Glutamatergic neuron (in vitro differentiated cells): Measurements from ENCODE around the gene LMO7. TPM values are rescaled to one million over a fixed set of nuclear protein-coding genes. Genes with fewer than 3 reads are reported as not detected.
"Not testable (repeated sequence)": the region's sequence is repeated elsewhere in the genome, so short reads cannot be mapped to it uniquely, and the experiment has no call there.

Source experiments
- DNase-seq: peaks from one replicate; pipeline ENCODE4 v3.0.0; 2022
- H3K27ac Mint-ChIP-seq: one replicate; pipeline ENCODE4 v1.8.0; 2020; ENCODE audit warnings: mild to moderate bottlenecking, mixed read lengths, inconsistent platforms; ENCODE audit not compliant: unreplicated experiment
- H3K27me3 Mint-ChIP-seq: one replicate; pipeline ENCODE4 v1.8.0; 2020; ENCODE audit warnings: mild to moderate bottlenecking, moderate library complexity, mixed read lengths, inconsistent platforms; ENCODE audit not compliant: unreplicated experiment
- H3K36me3 Mint-ChIP-seq: one replicate; pipeline ENCODE4 v1.8.0; 2020; ENCODE audit warnings: mild to moderate bottlenecking, mixed read lengths, inconsistent platforms; ENCODE audit not compliant: unreplicated experiment
- H3K4me1 Mint-ChIP-seq: one replicate; pipeline ENCODE4 v1.8.0; 2020; ENCODE audit warnings: mild to moderate bottlenecking, low read depth, mixed read lengths, inconsistent platforms; ENCODE audit not compliant: unreplicated experiment
- H3K4me3 Mint-ChIP-seq: one replicate; pipeline ENCODE4 v1.8.0; 2020; ENCODE audit warnings: mild to moderate bottlenecking, mixed read lengths, inconsistent platforms; ENCODE audit not compliant: unreplicated experiment
- H3K9me3 Mint-ChIP-seq: one replicate; pipeline ENCODE4 v1.8.0; 2020; ENCODE audit warnings: mild to moderate bottlenecking, moderate library complexity, mixed read lengths, inconsistent platforms; ENCODE audit not compliant: unreplicated experiment
- CTCF ChIP-seq: fragments of 200-600 bp; sonication (generic); IDR thresholded peaks from one replicate; pipeline ENCODE4 v1.5.0; 2021; ENCODE audit not compliant: partially characterized antibody, unreplicated experiment
- total RNA-seq: library from RNA; stranded (reverse); fragmentation: NEBNext Ultra II Directional; extraction: Animal tissue kit (Norgen Biotek cat#: 25700); gene quantifications from one replicate; pipeline ENCODE4 v1.2.1, GENCODE V29; 2021; ENCODE audit not compliant: unreplicated experiment

The LMO7 gene
- total RNA-seq, 1 donor from 2014 or later = 5.0 TPM

GRCh38 chr13:75721307-75721706 is 85.2 kb downstream of the LMO7 start:
- H3K27ac Mint-ChIP-seq = no peak overlapping the region
- TF ChIP-seq CTCF = no peak
- H3K9me3 Mint-ChIP-seq = peaks cover 2% of the 10 kb centered on the region
- no peaks in the 10 kb centered on the region for H3K36me3 Mint-ChIP-seq
- no peak for DNase-seq
- no peaks in the 10 kb centered on the region for H3K4me1 Mint-ChIP-seq
- H3K27me3 Mint-ChIP-seq = no peaks in the 10 kb centered on the region
- H3K4me3 Mint-ChIP-seq = no peak overlapping the region

- H3K27ac Mint-ChIP-seq = no peak overlapping the region
- no peak for DNase-seq
- H3K4me3 Mint-ChIP-seq = no peak overlapping the region
- TF ChIP-seq CTCF = no peak
- no peaks in the 10 kb centered on the region for H3K27me3 Mint-ChIP-seq
- H3K4me1 Mint-ChIP-seq = no peaks in the 10 kb centered on the region
- no peaks in the 10 kb centered on the region for H3K36me3 Mint-ChIP-seq
- peaks cover 2% of the 10 kb centered on the region for H3K9me3 Mint-ChIP-seq
These were observed 87.8 kb downstream of the LMO7 start for GRCh38 chr13:75723901-75724300.

- no peak for DNase-seq
- Mint-ChIP-seq H3K9me3 (peaks cover 2% of the 10 kb centered on the region), H3K36me3 (no peaks in the 10 kb centered on the region), H3K4me1 (no peaks in the 10 kb centered on the region), H3K27me3 (no peaks in the 10 kb centered on the region), H3K4me3 (no peak overlapping the region), H3K27ac (no peak overlapping the region)
- TF ChIP-seq CTCF = no peak
These were observed 88.8 kb downstream of the LMO7 start for GRCh38 chr13:75724752-75725517.

GRCh38 chr13:75725736-75726135 is 89.6 kb downstream of the LMO7 start:
- H3K4me3 Mint-ChIP-seq = no peak overlapping the region
- no peak for TF ChIP-seq CTCF
- no peak for DNase-seq
- no peaks in the 10 kb centered on the region for H3K27me3 Mint-ChIP-seq
- peaks cover 2% of the 10 kb centered on the region for H3K9me3 Mint-ChIP-seq
- no peak overlapping the region for H3K27ac Mint-ChIP-seq
- no peaks in the 10 kb centered on the region for H3K36me3 Mint-ChIP-seq
- H3K4me1 Mint-ChIP-seq = no peaks in the 10 kb centered on the region

- no peaks in the 10 kb centered on the region for H3K27me3 Mint-ChIP-seq
- DNase-seq = no peak
- H3K36me3 Mint-ChIP-seq = no peaks in the 10 kb centered on the region
- no peak for TF ChIP-seq CTCF
- no peak overlapping the region for H3K4me3 Mint-ChIP-seq
- H3K4me1 Mint-ChIP-seq = no peaks in the 10 kb centered on the region
- H3K9me3 Mint-ChIP-seq = peaks cover 2% of the 10 kb centered on the region
- H3K27ac Mint-ChIP-seq = no peak overlapping the region
These were observed 90.2 kb downstream of the LMO7 start for GRCh38 chr13:75726306-75726705.

GRCh38 chr13:75733113-75733512 is 97.0 kb downstream of the LMO7 start:
- H3K4me1 Mint-ChIP-seq, H3K27ac Mint-ChIP-seq, H3K27me3 Mint-ChIP-seq, H3K4me3 Mint-ChIP-seq, H3K9me3 Mint-ChIP-seq, H3K36me3 Mint-ChIP-seq, DNase-seq: not testable (repeated sequence)
